GM13977 (cell line): Measurements from ENCODE around the gene DTNB.

Source experiments
- DNase-seq: peaks from one replicate; pipeline ENCODE4 v3.0.0; 2012; ENCODE audit warnings: low spot score
- CTCF ChIP-seq: IDR thresholded peaks from 2 replicates; pipeline ENCODE4 v1.5.1; 2012; ENCODE audit warnings: mild to moderate bottlenecking, control low read depth; ENCODE audit not compliant: insufficient read depth; ENCODE audit errors: extremely low read depth, missing control alignments
- in situ Hi-C: fragments of 300-500 bp; cut with MboI; formaldehyde crosslinking; loops from one replicate; pipeline ENCODE4 v1.12.0; 2022; ENCODE audit warnings: low sequenced_read_pairs, low pct_unique_long_range_greater_than_20kb, mixed read lengths, inconsistent platforms; ENCODE audit not compliant: unreplicated experiment

Gene DTNB

GRCh38 chr2:25358249-25358815 lies 315.0 kb downstream of the DTNB start:
- no peak for DNase-seq
- in situ Hi-C loops = no loop called here
- TF ChIP-seq CTCF = no peak

- in situ Hi-C loops = no loop called here
- TF ChIP-seq CTCF = no peak
- DNase-seq = no peak
These were observed 317.3 kb downstream of the DTNB start for GRCh38 chr2:25356088-25356487.

GRCh38 chr2:25355270-25355669 lies 318.1 kb downstream of the DTNB start:
- TF ChIP-seq CTCF = no peak
- in situ Hi-C loops = no loop called here
- no peak for DNase-seq

- no peak for DNase-seq
- in situ Hi-C loops = no loop called here
- TF ChIP-seq CTCF = no peak
These were observed 319.3 kb downstream of the DTNB start for GRCh38 chr2:25354116-25354515.

GRCh38 chr2:25349397-25349796 lies 324.0 kb downstream of the DTNB start:
- TF ChIP-seq CTCF = no peak
- in situ Hi-C loops = no loop called here
- no peak for DNase-seq

- TF ChIP-seq CTCF = no peak
- in situ Hi-C loops = no loop called here
- DNase-seq = no peak
These were observed 325.5 kb downstream of the DTNB start for GRCh38 chr2:25347846-25348245.
